HEK293T (cell line): Measurements from ENCODE around the gene IL21.

Experiments
- ARNT ChIP-seq: fragments of 450-650 bp; IDR thresholded peaks from 2 replicates; pipeline ENCODE4 v1.6.1; 2017; ENCODE audit warnings: mild to moderate bottlenecking
- CTBP1 ChIP-seq: fragments of 450-650 bp; IDR thresholded peaks from 2 replicates; pipeline ENCODE4 v1.6.1; 2016; ENCODE audit warnings: borderline replicate concordance
- ELF4 ChIP-seq: fragments of 450-650 bp; IDR thresholded peaks from 2 replicates; pipeline ENCODE4 v1.6.1; 2017; ENCODE audit warnings: antibody characterized with exemption
- FOXK2 ChIP-seq: fragments of 450-650 bp; IDR thresholded peaks from 2 replicates; pipeline ENCODE4 v1.6.1; 2016; ENCODE audit warnings: mild to moderate bottlenecking
- FOXM1 ChIP-seq: fragments of 450-650 bp; IDR thresholded peaks from 2 replicates; pipeline ENCODE4 v1.6.1; 2017; ENCODE audit warnings: mild to moderate bottlenecking, borderline replicate concordance
- L3MBTL2 ChIP-seq: fragments of 450-650 bp; conservative IDR thresholded peaks from 2 replicates; pipeline ENCODE4 v1.6.1; 2016; ENCODE audit warnings: mild to moderate bottlenecking
- LEF1 ChIP-seq: fragments of 450-650 bp; IDR thresholded peaks from 2 replicates; pipeline ENCODE4 v1.6.1; 2017; ENCODE audit warnings: mild to moderate bottlenecking, borderline replicate concordance
- NFRKB ChIP-seq: fragments of 450-650 bp; IDR thresholded peaks from 2 replicates; pipeline ENCODE4 v1.6.1; 2016; ENCODE audit warnings: mild to moderate bottlenecking, moderate library complexity
- SP1 ChIP-seq: fragments of 450-650 bp; IDR thresholded peaks from 2 replicates; pipeline ENCODE4 v1.6.1; 2017
- SUZ12 ChIP-seq: fragments of 450-650 bp; IDR thresholded peaks from 2 replicates; pipeline ENCODE4 v1.6.1; 2016; ENCODE audit warnings: mild to moderate bottlenecking
- TARDBP ChIP-seq: fragments of 450-650 bp; IDR thresholded peaks from 2 replicates; pipeline ENCODE4 v1.6.1; 2016
- ZNF384 ChIP-seq: fragments of 450-650 bp; IDR thresholded peaks from 2 replicates; pipeline ENCODE4 v1.6.1; 2016
- TF ChIP-seq, protein P1 (sequence below): fragments of 450-650 bp; IDR thresholded peaks from 2 replicates; pipeline ENCODE4 v1.6.1; 2016

- TF ChIP-seq SUZ12 (no peak), ARNT (no peak), TARDBP (no peak), LEF1 (no peak), FOXK2 (no peak), ZNF384 (no peak), CTBP1 (no peak), FOXM1 (no peak), L3MBTL2 (no peak), ELF4 (no peak), NFRKB (no peak), SP1 (no peak)
- TF ChIP-seq, protein P1, sequence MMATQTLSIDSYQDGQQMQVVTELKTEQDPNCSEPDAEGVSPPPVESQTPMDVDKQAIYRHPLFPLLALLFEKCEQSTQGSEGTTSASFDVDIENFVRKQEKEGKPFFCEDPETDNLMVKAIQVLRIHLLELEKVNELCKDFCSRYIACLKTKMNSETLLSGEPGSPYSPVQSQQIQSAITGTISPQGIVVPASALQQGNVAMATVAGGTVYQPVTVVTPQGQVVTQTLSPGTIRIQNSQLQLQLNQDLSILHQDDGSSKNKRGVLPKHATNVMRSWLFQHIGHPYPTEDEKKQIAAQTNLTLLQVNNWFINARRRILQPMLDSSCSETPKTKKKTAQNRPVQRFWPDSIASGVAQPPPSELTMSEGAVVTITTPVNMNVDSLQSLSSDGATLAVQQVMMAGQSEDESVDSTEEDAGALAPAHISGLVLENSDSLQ = no peak
These were observed 3.0 kb downstream of the IL21 start for GRCh38 chr4:122617597-122618593.
